GM18517 (cell line): ENCODE measurements around the gene SLC2A10.

Experiments used
- ATAC-seq: cut with Tn5 transposase; IDR thresholded peaks from one replicate; pipeline ENCODE4 v1.9.1; 2021; ENCODE audit warnings: mild to moderate bottlenecking, moderate library complexity; ENCODE audit not compliant: unreplicated experiment

Gene SLC2A10

GRCh38 chr20:46724343-46724959 lies 15.0 kb downstream of the SLC2A10 start:
- no peak for ATAC-seq

DNA sequence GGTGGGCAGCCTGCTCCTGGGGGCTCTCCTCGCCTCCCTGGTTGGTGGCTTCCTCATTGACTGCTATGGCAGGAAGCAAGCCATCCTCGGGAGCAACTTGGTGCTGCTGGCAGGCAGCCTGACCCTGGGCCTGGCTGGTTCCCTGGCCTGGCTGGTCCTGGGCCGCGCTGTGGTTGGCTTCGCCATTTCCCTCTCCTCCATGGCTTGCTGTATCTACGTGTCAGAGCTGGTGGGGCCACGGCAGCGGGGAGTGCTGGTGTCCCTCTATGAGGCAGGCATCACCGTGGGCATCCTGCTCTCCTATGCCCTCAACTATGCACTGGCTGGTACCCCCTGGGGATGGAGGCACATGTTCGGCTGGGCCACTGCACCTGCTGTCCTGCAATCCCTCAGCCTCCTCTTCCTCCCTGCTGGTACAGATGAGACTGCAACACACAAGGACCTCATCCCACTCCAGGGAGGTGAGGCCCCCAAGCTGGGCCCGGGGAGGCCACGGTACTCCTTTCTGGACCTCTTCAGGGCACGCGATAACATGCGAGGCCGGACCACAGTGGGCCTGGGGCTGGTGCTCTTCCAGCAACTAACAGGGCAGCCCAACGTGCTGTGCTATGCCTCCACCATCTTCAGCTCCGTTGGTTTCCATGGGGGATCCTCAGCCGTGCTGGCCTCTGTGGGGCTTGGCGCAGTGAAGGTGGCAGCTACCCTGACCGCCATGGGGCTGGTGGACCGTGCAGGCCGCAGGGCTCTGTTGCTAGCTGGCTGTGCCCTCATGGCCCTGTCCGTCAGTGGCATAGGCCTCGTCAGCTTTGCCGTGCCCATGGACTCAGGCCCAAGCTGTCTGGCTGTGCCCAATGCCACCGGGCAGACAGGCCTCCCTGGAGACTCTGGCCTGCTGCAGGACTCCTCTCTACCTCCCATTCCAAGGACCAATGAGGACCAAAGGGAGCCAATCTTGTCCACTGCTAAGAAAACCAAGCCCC lies 16.0 kb downstream of the SLC2A10 start:
- no peak for ATAC-seq

DNA sequence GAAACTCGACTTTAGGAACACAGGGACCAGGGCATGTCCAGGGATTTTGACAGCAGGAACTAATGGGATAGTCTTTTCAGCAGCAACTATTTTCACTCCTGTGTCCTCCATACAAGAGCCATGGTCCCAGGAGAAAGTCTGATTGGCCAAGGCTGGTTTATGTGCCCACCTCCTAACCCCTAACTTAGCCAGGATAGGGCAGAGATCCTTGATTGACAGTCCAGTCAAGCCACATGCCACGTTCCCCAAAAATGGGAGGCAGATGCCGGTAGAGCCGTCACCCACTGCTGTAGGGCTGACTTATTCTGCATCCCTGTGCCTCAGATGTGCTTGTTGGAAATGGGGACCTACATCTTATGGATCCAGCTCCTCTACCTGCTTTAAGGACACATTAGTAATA lies 22.3 kb downstream of the SLC2A10 start:
- no peak for ATAC-seq

GRCh38 chr20:46735436-46735835 lies 26.0 kb downstream of the SLC2A10 start:
- no peak for ATAC-seq

GRCh38 chr20:46739431-46740213 lies 30.2 kb downstream of the SLC2A10 start:
- ATAC-seq = no peak

DNA sequence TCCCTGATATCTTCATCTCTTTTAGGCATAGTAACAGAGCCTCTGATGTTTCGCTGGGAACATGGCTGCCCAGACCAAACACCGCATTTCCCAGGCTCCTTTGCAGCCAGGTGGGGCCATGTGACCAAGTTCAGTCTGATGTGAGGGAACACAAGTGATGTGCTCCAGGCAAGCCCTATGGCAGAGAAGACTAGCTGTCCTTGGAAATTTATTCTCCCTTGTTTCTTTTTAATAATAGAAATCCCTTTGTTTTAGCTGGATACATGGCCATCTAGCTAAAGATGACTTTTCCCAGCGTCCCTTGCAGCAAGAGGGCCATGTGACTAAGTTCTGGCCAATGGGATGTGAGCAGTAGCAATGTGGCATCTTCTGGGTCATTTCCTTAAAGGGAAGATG lies 30.8 kb downstream of the SLC2A10 start:
- no peak for ATAC-seq

GRCh38 chr20:46741924-46742668 lies 32.6 kb downstream of the SLC2A10 start:
- no peak for ATAC-seq

- ATAC-seq = no peak
Measured at GRCh38 chr20:46742669-46743045, 33.2 kb downstream of the SLC2A10 start.

- ATAC-seq = no peak
Measured at GRCh38 chr20:46743088-46743487, 33.6 kb downstream of the SLC2A10 start.

DNA sequence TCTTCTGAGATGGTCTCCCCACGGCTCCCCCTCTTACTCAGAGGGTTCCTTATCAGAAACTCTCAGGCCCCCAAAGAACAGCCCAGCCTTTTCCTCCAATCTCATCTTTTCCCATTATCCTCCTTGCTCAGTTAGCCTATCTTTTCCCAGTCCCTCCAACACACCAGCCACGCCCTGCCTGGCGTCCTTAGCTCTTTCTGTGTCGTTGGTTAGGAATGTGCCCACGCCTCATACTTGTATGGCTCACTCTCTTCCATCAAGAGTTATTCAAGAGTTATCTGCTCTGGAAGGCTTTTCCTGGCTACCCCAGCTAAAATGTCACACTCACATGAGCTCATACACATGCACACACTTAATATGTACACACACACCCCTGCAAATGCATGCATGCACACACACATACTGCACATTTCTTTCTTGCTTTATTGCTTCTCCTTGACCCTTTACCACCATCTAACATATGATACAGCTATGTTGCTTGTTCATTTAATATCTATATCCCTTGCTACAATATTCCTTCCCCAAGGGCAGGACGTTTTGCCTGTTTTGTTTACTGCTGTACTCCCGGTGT lies 37.6 kb downstream of the SLC2A10 start:
- ATAC-seq = no peak

- ATAC-seq = no peak
Measured at GRCh38 chr20:46749147-46749546, 39.7 kb downstream of the SLC2A10 start.

- ATAC-seq = no peak
Measured at GRCh38 chr20:46751856-46752255, 42.4 kb downstream of the SLC2A10 start.

GRCh38 chr20:46752728-46753127 lies 43.3 kb downstream of the SLC2A10 start:
- no peak for ATAC-seq

DNA sequence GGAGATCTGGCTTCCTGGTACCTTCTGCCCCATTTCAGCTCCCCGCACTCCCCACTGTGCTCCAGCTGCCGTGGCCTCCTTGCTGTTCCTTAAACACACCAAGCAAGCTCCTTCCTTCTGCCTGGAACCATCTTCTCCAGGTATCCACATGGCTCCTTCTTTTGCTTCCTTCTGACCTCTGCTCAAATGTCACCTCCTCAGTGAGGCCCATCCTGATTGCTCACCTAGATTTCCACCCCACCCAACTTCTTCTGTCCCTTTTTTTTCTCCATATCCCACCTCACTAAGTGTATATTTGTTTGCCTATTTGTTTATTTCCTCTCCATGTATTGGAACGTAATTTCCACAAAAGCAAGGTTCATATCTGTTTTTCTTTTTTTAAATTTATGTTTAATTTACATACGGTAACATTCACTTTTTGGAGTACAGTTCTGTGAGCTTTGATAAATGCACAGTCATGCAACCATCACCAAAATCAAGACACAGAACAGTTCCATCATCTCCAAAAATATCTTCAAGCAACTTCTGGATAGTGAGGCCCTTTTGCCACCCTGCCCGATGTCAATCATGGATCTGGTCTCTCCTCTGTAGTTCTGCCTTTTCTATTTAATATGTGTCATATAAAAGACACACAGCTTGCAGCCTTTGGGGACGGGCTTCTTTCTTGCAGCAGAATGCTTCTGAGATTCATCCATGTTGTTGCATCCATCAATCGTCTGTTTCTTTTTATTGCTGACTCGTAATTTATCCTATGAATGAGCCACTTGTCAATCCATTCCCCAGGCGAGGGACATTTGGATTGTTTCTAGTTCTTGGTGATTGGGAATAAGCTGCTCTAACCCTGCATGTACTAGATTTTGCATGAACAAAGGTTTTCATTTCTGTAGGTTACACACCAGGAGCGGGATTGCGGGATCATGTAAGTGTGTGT lies 46.3 kb downstream of the SLC2A10 start:
- ATAC-seq = no peak

DNA sequence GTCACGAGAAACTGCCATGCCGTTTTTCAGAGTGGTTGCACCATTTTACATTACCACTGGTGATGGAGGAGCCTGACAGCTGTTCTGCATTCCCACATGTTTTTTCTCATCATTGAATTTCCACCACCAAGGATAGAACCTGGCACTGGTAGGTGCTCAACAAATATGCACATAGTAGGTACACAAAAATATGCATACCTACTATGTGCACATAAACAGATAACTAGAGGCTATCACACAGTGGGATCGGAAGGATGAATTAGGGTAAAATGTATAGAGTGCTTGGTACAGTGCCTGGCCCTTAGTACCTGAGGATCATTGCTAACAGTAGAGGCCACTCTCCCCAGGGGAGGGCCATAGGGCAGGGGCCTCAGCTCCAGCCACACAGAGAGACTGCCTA lies 47.0 kb downstream of the SLC2A10 start:
- ATAC-seq = no peak

DNA sequence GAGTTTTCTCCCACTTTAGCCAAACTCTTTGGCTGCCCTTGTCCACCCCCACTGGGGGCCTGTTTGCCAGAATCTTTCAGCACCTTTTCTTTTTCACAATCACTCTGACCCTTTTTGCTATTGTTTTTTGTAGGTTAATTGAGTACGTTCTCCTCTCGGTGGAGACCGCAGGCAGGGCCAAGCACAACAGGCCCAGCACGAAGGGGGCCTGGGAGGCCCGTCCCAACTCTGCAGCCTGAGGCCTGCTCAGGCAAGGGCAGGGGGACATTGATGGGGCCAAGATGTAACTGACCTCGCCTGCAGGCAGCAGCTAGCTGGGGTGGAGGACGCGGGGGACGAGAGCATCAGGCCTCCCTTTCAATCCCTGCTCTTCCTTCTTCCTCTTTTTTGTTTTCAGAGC lies 47.7 kb downstream of the SLC2A10 start:
- ATAC-seq = no peak

DNA sequence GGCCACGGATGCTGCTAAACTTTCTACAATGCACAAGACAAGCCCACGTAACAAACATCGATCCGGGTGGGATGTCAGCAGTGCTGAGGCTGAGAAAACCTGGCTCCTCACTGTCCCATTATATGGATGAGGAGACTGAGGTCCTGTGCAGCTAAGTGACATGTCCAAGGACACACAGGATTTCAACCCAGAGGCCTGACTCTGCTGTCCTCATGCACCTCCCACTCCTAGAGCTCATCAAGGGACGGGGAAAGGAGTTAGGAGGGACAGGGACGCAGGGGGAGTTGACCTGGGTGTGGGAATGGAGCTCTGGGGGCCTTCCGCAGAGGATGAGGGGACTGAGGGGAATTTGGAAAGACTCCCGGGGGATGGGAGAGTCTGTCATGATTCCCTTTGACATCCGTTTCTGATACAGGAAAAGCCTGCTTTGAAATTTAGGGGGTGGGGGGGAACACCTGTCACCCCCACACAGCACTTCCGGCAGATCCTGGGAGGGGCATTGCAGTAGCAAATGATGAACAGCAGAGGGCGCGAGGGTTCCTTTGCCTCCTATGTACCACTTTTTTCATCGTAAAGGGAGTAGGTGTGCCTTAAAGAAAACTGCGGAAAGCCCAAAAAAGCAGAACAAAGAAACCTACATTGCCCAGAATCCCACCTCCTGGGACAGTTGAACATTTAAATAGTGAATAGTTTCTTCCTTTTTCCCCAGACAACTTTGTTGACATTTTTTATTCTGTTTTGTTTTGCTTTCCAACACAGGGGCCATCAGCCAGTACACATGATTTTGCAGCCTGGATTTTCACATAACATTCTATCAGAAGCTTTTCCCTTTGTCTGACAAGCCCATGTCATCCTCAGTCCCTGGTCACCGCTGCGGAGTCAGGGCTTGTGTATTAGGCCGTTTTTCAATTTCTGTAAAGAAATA lies 48.6 kb downstream of the SLC2A10 start:
- no peak for ATAC-seq

DNA sequence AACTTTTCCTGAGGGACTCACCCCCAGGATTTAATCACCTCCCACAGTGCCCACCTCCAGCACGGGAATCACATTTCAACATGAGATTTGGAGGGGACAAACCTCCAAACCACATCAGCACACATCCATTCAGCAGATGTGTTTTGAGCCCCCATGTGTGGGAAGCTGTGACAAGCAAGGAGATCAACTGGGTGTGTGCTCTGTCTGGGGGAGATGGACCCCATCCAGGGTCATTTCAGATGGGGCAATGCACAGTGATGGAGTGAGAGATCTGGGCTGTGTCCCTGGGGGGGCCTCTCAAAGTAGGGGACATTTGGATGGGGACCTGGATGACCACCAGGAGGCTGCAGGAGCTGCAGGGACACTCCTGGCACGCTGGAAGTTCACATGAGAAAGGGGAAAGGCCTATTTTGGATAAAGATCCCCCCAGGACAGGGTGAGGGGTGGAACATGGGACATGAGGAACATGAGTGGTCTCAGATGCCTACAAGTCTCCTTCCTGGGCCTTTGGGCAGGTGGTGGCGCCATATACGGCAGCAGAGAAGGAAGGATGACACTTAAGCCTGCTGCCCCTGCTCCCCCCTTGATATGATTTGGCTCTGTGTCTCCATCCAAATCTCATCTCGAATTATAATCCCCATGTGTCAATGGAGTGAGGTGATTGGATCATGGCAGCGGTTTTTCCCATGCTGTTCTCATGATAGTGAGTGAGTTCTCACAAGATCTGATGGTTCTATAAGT lies 49.6 kb downstream of the SLC2A10 start:
- ATAC-seq = no peak
